GM11168 (cell line): ENCODE measurements around the gene LYAR.

ENCODE experiments used
- in situ Hi-C: fragments of 300-500 bp; cut with MboI; formaldehyde crosslinking; loops from one replicate; pipeline ENCODE4 v1.12.0; 2022; ENCODE audit warnings: low sequenced_read_pairs; ENCODE audit not compliant: unreplicated experiment

Gene LYAR

GRCh38 chr4:4225915-4226605 lies 63.9 kb downstream of the LYAR start:
- in situ Hi-C loops, result no loop called here
